Neural cell (in vitro differentiated cells): ENCODE results near the gene TYK2.

ENCODE experiments used
- EP300 ChIP-seq: fragments of 450-650 bp; conservative IDR thresholded peaks from 2 replicates; pipeline ENCODE4 v1.6.1; 2014; ENCODE audit warnings: antibody characterized with exemption, mild to moderate bottlenecking, moderate library complexity; ENCODE audit not compliant: poor library complexity, severe bottlenecking
- EZH2 ChIP-seq: fragments of 200-600, 300-800 bp; shearing (Covaris generic), sonication (generic); IDR thresholded peaks from 2 replicates; pipeline ENCODE4 v1.6.1; 2014; ENCODE audit warnings: antibody characterized with exemption, low read length, borderline replicate concordance, mild to moderate bottlenecking; ENCODE audit not compliant: insufficient read depth, poor library complexity, severe bottlenecking
- MXI1 ChIP-seq: fragments of 450-650 bp; conservative IDR thresholded peaks from 2 replicates; pipeline ENCODE4 v1.6.1; 2014; ENCODE audit warnings: antibody characterized with exemption, mild to moderate bottlenecking; ENCODE audit not compliant: poor library complexity, severe bottlenecking
- POLR2AphosphoS5 ChIP-seq: IDR thresholded peaks from 2 replicates; pipeline ENCODE4 v1.6.1; 2012
- RAD21 ChIP-seq: fragments of 450-650 bp; conservative IDR thresholded peaks from 2 replicates; pipeline ENCODE4 v1.6.1; 2014; ENCODE audit warnings: antibody characterized with exemption, mild to moderate bottlenecking, moderate library complexity
- SMC3 ChIP-seq: fragments of 450-650 bp; conservative IDR thresholded peaks from 2 replicates; pipeline ENCODE4 v1.6.1; 2014; ENCODE audit warnings: antibody characterized with exemption, mild to moderate bottlenecking, moderate library complexity; ENCODE audit not compliant: poor library complexity
- TAF1 ChIP-seq: IDR thresholded peaks from 2 replicates; pipeline ENCODE4 v1.6.1; 2012; ENCODE audit warnings: low read depth
- TF ChIP-seq, protein P1 (sequence below): fragments of 450-650 bp; IDR thresholded peaks from 2 replicates; pipeline ENCODE4 v1.5.1; 2014; ENCODE audit warnings: antibody characterized with exemption, mild to moderate bottlenecking, moderate library complexity; ENCODE audit not compliant: poor library complexity, severe bottlenecking
- TF ChIP-seq, protein P2 (sequence below): IDR thresholded peaks from 2 replicates; pipeline ENCODE4 v1.6.1; 2012; ENCODE audit warnings: borderline replicate concordance

DNA sequence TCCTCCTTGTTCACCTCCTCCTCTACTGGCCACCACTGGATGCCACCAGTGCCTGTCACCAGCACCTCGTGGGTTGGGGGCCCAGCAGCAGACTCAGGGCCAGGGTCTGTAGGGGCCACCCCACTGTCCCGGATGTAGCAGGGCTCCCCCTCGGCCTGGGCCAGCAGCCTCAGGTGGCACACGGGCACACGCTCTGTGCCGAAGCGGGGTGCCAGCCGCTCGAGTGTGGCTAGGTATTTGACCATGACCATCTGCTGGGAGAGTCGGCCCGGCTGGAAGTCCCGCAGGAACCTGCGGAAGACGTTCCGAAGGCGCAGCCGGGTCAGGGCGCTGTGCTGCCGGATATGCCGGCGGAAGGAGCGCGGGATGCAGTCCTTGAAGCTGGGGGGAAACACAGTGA is 14.9 kb downstream of the TYK2 start:
- TF ChIP-seq, protein P1, sequence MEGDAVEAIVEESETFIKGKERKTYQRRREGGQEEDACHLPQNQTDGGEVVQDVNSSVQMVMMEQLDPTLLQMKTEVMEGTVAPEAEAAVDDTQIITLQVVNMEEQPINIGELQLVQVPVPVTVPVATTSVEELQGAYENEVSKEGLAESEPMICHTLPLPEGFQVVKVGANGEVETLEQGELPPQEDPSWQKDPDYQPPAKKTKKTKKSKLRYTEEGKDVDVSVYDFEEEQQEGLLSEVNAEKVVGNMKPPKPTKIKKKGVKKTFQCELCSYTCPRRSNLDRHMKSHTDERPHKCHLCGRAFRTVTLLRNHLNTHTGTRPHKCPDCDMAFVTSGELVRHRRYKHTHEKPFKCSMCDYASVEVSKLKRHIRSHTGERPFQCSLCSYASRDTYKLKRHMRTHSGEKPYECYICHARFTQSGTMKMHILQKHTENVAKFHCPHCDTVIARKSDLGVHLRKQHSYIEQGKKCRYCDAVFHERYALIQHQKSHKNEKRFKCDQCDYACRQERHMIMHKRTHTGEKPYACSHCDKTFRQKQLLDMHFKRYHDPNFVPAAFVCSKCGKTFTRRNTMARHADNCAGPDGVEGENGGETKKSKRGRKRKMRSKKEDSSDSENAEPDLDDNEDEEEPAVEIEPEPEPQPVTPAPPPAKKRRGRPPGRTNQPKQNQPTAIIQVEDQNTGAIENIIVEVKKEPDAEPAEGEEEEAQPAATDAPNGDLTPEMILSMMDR: no peak
- TF ChIP-seq, protein P2, sequence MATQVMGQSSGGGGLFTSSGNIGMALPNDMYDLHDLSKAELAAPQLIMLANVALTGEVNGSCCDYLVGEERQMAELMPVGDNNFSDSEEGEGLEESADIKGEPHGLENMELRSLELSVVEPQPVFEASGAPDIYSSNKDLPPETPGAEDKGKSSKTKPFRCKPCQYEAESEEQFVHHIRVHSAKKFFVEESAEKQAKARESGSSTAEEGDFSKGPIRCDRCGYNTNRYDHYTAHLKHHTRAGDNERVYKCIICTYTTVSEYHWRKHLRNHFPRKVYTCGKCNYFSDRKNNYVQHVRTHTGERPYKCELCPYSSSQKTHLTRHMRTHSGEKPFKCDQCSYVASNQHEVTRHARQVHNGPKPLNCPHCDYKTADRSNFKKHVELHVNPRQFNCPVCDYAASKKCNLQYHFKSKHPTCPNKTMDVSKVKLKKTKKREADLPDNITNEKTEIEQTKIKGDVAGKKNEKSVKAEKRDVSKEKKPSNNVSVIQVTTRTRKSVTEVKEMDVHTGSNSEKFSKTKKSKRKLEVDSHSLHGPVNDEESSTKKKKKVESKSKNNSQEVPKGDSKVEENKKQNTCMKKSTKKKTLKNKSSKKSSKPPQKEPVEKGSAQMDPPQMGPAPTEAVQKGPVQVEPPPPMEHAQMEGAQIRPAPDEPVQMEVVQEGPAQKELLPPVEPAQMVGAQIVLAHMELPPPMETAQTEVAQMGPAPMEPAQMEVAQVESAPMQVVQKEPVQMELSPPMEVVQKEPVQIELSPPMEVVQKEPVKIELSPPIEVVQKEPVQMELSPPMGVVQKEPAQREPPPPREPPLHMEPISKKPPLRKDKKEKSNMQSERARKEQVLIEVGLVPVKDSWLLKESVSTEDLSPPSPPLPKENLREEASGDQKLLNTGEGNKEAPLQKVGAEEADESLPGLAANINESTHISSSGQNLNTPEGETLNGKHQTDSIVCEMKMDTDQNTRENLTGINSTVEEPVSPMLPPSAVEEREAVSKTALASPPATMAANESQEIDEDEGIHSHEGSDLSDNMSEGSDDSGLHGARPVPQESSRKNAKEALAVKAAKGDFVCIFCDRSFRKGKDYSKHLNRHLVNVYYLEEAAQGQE: no peak
- TF ChIP-seq EZH2 (no peak), SMC3 (no peak), EP300 (no peak), POLR2AphosphoS5 (no peak), MXI1 (no peak), TAF1 (no peak), RAD21 (no peak)
